Measurements from ENCODE around the gene COQ3.

DNA sequence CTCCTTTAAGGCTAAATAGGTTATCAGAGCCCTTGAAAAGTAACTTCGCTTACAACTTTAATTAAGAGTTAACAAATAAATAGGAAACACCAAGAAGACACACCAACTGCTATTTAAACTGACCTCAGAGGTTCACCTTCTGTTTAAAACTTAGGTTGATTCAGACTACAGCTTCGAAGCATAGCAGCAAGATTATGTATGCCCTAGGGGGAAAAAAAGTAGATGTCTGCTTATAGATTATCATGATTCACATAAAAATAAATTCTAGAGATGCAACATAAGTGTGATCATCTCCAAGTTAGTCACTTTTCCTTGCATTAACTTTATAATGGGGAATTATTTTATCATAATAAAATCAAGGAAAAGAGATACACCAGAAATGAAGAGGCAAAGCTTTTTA is 22.2 kb upstream of the COQ3 start:
- no peak for TF ChIP-seq ZFP30 (CRISPR knock-in tag; IDR thresholded peaks at IDR 0.05)
- no peak for TF ChIP-seq ZC3H10 (CRISPR knock-in tag; IDR thresholded peaks at IDR 0.05)
- TF ChIP-seq PPARA (CRISPR knock-in tag; IDR thresholded peaks at IDR 0.05; ENCODE audit: borderline replicate concordance), result no peak
- no peak for TF ChIP-seq ZNF8 (CRISPR knock-in tag; IDR thresholded peaks at IDR 0.05)
- no peak for TF ChIP-seq SNAI2 (CRISPR knock-in tag; IDR thresholded peaks at IDR 0.05)
- TF ChIP-seq, protein P1, sequence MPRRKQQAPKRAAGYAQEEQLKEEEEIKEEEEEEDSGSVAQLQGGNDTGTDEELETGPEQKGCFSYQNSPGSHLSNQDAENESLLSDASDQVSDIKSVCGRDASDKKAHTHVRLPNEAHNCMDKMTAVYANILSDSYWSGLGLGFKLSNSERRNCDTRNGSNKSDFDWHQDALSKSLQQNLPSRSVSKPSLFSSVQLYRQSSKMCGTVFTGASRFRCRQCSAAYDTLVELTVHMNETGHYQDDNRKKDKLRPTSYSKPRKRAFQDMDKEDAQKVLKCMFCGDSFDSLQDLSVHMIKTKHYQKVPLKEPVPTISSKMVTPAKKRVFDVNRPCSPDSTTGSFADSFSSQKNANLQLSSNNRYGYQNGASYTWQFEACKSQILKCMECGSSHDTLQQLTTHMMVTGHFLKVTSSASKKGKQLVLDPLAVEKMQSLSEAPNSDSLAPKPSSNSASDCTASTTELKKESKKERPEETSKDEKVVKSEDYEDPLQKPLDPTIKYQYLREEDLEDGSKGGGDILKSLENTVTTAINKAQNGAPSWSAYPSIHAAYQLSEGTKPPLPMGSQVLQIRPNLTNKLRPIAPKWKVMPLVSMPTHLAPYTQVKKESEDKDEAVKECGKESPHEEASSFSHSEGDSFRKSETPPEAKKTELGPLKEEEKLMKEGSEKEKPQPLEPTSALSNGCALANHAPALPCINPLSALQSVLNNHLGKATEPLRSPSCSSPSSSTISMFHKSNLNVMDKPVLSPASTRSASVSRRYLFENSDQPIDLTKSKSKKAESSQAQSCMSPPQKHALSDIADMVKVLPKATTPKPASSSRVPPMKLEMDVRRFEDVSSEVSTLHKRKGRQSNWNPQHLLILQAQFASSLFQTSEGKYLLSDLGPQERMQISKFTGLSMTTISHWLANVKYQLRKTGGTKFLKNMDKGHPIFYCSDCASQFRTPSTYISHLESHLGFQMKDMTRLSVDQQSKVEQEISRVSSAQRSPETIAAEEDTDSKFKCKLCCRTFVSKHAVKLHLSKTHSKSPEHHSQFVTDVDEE (CRISPR knock-in tag; IDR thresholded peaks at IDR 0.05), result no peak
- no peak for TF ChIP-seq ZFP3 (CRISPR knock-in tag; IDR thresholded peaks at IDR 0.05)
